ENCODE results near the gene LRRC23.

LRRC23 gene

DNA sequence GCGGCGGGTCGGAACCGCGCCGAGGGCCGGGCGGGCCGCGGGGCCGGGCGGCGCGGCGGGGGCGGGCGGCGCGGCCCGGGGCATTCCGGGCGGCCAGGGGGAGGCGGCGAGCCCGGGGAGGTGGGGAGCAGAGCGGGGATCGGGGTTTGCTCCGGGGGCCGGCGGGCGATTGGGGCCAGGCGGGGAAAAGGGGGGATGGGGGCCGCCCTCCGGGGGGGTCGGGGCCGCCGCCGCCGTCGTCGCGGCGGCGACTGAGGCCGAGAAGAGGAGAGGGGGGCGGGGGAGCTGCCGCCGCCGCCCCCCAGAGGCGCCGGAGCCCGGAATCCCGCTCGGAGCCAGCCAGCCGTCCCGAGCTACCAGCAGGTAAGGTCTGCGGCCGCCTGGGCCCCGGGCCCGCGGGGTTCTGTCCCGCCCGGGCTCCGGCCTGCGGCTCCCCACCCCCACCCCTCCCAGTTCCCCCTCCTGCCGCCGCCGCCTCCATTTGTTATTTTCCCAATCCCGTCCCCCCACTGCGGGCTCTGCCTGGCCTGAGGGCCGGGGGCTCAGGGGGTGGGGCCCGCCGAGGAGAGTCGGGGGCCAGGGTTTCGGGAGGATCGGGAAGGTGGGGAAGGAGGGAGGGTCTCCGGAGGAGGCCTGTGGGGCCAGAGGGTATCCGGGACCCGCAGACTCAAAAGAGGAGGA, 23.5 kb downstream of the LRRC23 start:
- DNase-seq (ENCODE audit: low spot score) = no peak

DNA sequence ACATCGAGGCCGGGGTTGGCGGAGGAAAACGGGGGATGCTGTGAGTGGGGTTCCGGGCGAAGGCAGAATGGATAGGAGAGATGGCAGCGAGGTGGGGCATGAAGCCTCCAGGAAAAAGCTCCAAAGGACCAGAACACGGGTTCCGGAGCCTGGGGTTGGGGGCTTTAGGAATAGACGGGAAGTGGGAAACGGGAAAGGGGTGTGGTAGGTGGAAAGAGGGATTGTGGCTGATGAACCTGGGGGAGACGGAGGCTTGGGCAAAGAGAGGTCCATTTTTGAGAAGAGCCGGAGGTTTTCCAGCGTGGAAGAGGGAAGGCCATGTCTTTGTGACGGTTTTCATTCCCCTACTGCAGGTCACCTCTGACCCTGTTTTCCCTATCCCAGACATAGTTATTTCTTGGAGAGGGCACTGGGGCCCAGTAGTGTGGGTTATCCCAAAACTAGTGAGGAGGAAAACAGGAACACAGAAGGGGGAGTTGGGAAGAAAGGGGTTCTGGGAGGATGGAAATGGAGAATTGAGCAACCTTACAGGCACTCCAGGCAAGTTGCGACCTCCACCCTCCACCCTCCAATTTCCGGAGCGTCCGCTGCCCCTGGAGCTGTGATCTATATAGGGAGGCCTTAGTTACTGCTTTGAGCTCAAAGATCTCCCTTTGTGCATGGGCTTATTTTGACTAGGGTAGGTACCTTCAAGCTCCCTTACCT, 24.2 kb downstream of the LRRC23 start:
- no peak for DNase-seq (ENCODE audit: low spot score)

DNA sequence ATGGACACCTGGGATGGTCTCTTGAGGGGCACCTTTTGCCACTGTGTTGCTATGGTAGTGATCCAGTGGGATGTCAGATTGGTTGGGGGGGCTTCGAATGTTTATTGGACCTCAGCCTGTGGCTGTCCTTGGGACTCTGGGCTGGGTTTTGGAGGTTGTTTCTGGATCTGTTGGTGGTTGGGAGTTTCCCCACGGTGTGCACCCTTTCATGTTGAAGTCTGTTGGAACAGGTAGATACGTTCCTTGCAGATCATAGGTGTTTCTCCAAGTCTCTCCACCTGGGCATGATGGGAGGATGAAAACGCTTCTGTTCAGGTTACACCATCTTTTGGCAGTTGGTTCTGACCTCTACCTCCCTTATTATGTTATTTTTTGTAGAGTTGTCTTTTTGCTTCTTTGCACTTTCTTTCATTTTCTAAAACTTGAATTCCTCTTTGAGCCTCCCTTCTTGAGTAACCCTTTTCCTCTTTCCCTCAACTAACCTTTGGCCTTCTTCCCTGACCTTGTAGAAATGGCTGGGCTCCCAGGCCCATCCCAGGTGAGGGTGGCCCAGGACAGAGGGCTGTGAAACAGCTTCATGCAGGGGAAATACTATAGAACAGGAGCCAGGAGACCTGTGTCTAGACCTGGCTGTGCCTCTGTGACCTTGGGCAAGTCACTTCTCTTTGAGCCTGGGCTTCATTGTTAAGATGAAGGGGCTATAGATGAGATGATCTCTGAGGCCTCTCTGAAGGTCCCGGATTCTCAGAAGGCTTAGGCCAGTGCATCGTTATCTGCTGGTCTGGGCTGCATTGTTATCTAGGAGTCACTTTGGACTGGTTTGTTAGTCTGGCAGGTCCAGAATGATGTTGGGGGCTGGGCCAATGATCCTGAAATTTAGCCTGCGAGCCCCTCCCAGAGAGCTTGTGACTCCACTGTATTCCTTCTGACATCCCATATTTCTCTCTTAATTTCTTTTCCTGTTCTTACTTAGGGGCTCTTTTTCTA, 25.1 kb downstream of the LRRC23 start:
- no peak for DNase-seq (ENCODE audit: low spot score)

DNA sequence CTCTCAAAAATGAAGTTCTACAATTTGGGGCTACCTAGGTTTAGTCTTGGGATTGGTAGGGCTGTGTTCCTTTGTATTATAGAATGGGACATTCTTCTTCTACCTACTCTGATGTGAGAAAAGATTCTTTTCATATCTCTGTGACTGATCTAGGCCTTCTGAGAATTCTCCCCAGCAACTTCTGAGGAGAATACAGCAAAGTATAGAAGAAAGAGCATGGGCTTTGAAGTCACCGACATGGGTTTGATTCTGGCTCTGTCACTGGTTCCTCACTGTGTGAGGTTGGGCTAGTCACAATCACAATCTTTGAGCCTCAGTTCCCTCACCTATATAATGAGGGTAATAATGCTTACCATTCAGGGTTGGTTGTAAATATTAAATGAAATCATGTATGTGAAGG, 28.1 kb downstream of the LRRC23 start:
- DNase-seq (ENCODE audit: low spot score) = no peak

DNA sequence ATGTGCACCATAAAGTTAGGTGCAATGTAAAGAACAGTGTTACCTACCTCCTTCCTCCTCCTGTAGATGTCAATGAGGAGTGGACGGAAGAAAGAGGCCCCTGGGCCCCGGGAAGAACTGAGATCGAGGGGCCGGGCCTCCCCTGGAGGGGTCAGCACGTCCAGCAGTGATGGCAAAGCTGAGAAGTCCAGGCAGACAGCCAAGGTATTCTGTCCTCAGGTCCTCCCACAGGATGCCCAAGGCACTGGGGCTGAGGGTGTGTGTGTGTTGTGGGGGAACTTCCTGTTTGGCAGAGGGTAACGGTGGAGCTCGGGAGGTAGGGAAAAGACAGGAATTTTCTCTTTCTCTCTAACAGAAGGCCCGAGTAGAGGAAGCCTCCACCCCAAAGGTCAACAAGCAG, 29.5 kb downstream of the LRRC23 start:
- no peak for DNase-seq (ENCODE audit: low spot score)

DNA sequence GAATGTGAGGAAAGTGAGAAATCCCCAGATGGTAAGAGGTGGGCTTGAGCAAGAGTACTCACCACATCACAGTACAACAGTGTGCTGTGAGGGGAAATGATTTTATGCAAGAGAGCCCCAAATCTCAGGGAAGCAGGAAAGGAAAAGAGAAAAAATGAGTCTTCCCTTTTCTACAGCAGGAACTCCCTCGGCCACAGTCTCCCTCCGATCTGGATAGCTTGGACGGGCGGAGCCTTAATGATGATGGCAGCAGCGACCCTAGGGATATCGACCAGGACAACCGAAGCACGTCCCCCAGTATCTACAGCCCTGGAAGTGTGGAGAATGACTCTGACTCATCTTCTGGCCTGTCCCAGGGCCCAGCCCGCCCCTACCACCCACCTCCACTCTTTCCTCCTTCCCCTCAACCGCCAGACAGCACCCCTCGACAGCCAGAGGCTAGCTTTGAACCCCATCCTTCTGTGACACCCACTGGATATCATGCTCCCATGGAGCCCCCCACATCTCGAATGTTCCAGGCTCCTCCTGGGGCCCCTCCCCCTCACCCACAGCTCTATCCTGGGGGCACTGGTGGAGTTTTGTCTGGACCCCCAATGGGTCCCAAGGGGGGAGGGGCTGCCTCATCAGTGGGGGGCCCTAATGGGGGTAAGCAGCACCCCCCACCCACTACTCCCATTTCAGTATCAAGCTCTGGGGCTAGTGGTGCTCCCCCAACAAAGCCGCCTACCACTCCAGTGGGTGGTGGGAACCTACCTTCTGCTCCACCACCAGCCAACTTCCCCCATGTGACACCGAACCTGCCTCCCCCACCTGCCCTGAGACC, 31.0 kb downstream of the LRRC23 start:
- no peak for DNase-seq (ENCODE audit: low spot score)

DNA sequence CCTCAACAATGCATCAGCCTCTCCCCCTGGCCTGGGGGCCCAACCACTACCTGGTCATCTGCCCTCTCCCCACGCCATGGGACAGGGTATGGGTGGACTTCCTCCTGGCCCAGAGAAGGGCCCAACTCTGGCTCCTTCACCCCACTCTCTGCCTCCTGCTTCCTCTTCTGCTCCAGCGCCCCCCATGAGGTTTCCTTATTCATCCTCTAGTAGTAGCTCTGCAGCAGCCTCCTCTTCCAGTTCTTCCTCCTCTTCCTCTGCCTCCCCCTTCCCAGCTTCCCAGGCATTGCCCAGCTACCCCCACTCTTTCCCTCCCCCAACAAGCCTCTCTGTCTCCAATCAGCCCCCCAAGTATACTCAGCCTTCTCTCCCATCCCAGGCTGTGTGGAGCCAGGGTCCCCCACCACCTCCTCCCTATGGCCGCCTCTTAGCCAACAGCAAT, 31.6 kb downstream of the LRRC23 start:
- no peak for DNase-seq (ENCODE audit: low spot score)

DNA sequence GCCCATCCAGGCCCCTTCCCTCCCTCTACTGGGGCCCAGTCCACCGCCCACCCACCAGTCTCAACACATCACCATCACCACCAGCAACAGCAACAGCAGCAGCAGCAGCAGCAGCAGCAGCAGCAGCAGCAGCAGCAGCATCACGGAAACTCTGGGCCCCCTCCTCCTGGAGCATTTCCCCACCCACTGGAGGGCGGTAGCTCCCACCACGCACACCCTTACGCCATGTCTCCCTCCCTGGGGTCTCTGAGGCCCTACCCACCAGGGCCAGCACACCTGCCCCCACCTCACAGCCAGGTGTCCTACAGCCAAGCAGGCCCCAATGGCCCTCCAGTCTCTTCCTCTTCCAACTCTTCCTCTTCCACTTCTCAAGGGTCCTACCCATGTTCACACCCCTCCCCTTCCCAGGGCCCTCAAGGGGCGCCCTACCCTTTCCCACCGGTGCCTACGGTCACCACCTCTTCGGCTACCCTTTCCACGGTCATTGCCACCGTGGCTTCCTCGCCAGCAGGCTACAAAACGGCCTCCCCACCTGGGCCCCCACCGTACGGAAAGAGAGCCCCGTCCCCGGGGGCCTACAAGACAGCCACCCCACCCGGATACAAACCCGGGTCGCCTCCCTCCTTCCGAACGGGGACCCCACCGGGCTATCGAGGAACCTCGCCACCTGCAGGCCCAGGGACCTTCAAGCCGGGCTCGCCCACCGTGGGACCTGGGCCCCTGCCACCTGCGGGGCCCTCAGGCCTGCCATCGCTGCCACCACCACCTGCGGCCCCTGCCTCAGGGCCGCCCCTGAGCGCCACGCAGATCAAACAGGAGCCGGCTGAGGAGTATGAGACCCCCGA, 32.2 kb downstream of the LRRC23 start:
- DNase-seq (ENCODE audit: low spot score) = no peak

DNA sequence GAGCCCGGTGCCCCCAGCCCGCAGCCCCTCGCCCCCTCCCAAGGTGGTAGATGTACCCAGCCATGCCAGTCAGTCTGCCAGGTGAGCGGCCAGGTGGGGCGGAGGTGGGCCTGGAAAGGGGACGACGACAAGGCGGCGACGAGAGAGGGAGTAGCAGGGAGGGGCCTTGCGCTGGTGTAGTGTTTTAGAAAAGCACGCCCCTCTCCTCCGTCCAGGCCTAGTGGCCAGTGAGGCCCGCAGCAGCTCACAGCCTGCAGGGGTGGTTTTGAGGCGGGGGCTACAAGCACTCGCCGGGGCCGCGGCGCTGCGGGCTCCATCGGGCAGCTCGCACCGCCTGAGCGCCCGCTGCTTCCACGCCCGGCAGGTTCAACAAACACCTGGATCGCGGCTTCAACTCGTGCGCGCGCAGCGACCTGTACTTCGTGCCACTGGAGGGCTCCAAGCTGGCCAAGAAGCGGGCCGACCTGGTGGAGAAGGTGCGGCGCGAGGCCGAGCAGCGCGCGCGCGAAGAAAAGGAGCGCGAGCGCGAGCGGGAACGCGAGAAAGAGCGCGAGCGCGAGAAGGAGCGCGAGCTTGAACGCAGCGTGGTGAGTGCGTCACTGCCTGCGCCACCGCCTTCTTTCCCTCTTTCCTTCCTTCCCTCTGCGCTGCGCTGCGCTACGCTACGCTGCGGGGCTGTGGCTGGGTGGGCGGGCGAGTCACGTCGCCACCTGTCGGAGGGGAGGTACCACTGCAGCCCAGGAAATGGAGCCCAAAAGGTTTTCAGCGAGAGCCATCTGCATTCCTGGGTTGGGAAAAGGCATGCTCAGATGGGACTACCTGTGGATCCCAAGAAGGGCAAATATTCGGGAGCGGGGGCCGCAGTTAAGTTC, 33.1 kb downstream of the LRRC23 start:
- peak; percentile 96 for DNase-seq (ENCODE audit: low spot score)

DNA sequence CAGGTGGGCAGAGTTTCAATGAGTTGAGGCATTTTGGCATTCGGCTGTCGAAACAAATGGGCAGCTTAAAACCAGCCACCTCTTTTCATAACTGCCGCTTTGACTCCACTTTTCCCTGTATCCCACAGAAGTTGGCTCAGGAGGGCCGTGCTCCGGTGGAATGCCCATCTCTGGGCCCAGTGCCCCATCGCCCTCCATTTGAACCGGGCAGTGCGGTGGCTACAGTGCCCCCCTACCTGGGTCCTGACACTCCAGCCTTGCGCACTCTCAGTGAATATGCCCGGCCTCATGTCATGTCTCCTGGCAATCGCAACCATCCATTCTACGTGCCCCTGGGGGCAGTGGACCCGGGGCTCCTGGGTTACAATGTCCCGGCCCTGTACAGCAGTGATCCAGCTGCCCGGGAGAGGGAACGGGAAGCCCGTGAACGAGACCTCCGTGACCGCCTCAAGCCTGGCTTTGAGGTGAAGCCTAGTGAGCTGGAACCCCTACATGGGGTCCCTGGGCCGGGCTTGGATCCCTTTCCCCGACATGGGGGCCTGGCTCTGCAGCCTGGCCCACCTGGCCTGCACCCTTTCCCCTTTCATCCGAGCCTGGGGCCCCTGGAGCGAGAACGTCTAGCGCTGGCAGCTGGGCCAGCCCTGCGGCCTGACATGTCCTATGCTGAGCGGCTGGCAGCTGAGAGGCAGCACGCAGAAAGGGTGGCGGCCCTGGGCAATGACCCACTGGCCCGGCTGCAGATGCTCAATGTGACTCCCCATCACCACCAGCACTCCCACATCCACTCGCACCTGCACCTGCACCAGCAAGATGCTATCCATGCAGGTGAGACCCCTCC, 34.0 kb downstream of the LRRC23 start:
- DNase-seq (ENCODE audit: low spot score) = no peak

DNA sequence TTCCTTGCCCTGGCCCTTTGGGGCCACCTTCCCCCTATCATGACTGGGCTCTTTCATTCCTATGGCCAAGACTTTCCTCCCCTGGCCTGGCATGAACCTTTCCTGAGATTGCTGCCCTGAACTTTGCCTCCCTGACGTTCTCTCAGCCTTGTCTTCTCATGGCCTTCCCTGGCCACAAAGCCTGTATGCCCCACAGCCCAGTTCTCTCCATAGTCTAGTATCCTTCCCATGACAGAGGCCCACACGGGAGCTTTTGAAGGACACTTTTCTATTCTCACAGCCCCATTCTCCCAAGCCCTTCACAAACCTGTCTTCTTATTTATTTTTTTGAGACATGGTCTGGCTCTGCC, 34.5 kb downstream of the LRRC23 start:
- no peak for DNase-seq (ENCODE audit: low spot score)

DNA sequence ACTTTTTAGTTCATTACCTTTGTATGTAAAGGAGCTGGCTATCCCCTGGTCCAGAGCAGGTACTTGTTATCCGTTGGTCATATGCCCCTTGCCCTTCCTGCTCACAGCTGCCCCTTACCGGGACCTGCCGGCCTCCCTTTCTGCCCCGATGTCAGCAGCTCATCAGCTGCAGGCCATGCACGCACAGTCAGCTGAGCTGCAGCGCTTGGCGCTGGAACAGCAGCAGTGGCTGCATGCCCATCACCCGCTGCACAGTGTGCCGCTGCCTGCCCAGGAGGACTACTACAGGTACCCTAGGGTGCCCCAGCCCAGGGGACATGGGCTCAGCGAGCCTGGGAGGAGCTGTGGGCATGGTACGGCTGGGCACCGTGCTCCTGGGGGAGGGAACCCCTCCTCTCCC, 36.6 kb downstream of the LRRC23 start:
- no peak for DNase-seq (ENCODE audit: low spot score)

DNA sequence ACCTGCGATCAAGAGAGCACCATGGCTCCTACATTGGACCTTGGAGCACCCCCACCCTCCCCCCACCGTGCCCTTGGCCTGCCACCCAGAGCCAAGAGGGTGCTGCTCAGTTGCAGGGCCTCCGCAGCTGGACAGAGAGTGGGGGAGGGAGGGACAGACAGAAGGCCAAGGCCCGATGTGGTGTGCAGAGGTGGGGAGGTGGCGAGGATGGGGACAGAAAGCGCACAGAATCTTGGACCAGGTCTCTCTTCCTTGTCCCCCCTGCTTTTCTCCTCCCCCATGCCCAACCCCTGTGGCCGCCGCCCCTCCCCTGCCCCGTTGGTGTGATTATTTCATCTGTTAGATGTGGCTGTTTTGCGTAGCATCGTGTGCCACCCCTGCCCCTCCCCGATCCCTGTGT, 37.2 kb downstream of the LRRC23 start:
- DNase-seq (ENCODE audit: low spot score) = no peak

DNA sequence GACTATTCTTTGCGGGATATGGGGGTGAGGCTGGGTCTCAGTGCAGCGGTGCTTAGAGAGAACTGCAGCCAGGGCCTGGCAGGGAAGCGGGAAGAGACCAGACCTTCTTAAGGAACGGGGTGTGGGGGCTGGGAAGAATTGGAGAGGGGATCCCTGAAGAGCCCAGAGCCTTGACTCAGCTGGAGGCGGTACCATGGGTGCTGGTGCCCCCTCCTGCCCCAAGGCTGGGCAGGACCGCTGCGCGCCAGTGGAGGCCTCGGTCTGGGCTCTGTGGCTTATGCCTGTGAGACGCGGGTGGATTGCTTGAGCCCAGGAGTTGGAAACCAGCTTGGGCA, 37.7 kb downstream of the LRRC23 start:
- no peak for DNase-seq (ENCODE audit: low spot score)

DNA sequence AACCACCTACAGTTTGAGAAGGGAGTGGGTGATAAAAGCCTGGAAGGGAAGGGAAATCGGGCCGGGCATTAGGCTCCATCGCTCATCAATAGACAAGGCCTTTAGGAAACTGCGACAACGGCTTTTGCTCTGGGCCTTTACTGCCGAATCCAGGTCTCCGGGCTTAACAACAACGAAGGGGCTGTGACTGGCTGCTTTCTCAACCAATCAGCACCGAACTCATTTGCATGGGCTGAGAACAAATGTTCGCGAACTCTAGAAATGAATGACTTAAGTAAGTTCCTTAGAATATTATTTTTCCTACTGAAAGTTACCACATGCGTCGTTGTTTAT, 38.7 kb downstream of the LRRC23 start:
- peak; percentile 90 for DNase-seq (ENCODE audit: low spot score)

DNA sequence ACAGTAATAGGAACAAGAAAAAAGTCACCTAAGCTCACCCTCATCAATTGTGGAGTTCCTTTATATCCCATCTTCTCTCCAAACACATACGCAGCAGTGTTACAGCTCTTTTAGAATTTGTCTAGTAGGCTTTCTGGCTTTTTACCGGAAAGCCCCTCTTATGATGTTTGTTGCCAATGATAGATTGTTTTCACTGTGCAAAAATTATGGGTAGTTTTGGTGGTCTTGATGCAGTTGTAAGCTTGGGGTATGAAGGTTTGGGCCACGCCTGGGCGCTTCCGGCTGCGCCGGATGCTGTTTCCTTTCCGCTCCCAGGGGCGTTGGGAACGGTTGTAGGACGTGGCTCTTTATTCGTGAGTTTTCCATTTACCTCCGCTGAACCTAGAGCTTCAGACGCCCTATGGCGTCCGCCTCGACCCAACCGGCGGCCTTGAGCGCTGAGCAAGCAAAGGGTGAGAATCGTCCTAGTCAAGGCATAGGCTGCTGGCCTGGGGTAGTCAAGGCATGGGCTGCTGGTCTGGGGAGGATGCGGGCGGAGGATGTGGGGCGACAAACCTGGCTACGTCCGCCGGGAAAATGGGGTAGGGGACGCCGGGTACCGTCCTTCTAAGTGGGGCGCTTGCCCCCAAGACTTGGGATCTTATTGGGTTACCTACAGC, 39.2 kb downstream of the LRRC23 start, which contains the start of the genes C12orf57 and RNU7-1:
Gene C12orf57 (plus strand): TSS at position 301 of the 659 bp plus-strand sequence. CDS start 100 bp downstream, at position 401.
Gene RNU7-1 (plus strand): TSS at position 95 of the 659 bp plus-strand sequence.
- DNase-seq (ENCODE audit: low spot score) = peak; percentile 84

DNA sequence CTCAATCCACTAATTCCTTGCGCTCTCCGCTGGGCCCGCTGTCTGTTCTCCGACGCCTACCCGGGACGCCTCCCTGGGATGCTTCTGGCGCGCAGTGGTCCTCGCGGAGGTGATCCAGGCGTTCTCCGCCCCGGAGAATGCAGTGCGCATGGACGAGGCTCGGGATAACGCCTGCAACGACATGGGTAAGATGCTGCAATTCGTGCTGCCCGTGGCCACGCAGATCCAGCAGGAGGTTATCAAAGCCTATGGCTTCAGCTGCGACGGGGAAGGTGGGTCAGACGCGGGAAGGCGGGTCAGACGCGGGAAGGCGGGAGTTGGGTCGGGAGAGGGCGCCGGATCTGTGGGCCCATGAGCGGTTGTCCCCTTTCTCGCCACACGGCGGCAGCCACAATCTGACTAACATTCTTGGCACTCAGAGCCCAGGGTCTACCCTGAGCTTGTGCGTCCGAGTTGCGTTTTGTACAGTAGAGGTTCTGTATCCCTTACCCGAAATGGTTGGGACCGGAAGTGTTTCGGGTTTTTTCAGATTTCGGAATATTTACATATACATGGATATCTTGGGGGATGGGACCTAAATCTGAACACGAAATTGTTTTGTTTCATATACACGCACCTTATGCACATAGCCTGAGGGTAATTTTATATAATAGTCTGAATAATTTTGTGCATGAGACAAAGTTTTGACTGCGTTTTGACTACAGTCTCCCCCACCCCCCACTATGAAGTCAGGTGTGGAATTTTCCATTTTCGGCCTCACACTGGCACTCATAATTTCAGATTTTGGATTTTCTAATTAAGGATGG, 40.0 kb downstream of the LRRC23 start:
- DNase-seq (ENCODE audit: low spot score) = peak; percentile 86

DNA sequence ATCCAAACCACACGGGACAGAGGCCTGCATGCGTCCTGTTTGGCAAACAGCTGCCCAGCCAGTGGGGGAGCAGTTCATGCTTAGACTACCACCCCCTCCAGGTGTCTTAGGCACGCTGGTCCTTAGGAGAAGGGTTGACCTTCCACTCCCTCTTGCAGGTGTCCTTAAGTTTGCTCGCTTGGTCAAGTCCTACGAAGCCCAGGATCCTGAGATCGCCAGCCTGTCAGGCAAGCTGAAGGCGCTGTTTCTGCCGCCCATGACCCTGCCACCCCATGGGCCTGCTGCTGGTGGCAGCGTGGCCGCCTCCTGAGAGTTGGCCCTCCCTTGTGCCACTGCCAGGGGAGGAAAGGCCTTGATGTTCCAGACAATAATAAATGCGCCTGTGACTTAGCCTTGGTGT, 41.0 kb downstream of the LRRC23 start:
- no peak for DNase-seq (ENCODE audit: low spot score)
